ENCODE results near the gene ZNF774.
A peak's percentile ranks its signal among the peaks of the same experiment; 100 is the strongest.

ZNF774 gene

DNA sequence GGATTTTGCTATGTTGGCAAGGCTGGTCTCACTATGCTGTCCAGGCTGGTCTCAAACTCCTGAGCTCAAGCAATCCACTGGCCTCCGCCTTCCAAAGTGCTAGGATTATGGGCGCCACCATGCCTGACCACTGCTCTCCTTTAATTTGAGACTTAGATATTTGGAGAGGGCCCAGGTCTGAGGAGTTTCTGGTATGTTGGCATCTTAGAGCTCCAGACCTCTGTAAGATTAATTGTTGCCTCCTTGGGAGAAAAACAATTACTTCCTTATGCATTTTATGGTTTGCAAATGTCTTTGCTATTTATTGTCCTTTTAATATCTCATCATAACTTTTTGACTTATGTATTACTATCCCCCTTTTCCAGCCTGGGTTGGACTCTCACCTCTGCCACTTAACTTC, 2.9 kb downstream of the ZNF774 start:
- DNase-seq (ENCODE audit: low spot score): no peak
- no peak overlapping the region for H3K27ac Mint-ChIP-seq
- H3K4me3 Mint-ChIP-seq: no peak overlapping the region
- H3K9me3 Mint-ChIP-seq: no peaks in the 10 kb centered on the region
- H3K4me1 Mint-ChIP-seq (ENCODE audit: low read depth): peaks cover 11% of the 10 kb centered on the region
- peaks cover 4% of the 10 kb centered on the region for H3K27me3 Mint-ChIP-seq (ENCODE audit: low read depth)
- no peaks in the 10 kb centered on the region for H3K36me3 Mint-ChIP-seq (ENCODE audit: low read depth)

DNA sequence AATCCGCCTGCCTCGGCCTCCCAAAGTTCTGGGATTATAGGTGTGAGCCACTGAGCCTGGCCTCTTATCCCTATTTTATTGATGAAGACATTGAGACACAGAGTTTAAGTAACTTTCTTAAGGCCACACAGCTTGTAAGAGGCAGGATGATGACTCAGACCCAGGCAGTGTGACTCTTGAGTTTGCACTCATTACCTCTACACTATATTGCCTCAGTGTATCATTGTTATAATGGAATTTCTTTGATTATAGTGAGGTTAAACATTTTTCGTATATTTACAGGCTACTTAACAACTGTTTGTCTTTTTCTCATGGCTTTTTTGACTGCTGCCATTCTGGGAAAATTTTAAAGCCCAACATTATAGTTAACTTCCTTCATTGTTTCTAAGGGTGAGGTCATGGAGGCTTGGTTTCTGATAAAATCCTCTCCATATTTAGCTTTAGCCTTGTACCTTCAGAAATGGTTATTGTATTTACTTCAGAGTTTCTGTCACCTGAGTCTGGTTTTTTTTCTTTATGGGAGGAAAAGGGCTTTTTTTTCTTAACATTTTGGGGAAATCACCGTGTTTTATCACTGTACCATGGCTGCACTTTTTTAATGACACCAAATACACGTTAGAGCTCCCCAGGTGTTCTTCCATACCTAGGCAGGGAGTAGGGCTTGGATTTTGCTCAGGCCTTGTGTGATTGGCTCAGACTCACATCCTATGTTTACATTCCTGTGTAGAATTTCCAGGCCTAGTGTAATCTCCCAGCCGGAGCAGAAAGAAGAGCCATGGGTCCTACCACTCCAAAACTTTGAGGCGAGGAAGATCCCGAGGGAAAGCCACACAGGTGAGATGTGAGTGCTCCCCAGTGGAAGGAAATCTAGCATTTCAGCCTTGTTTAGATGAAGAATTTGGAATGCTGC, 6.3 kb downstream of the ZNF774 start:
- Mint-ChIP-seq H3K4me1 (ENCODE audit: low read depth) (peaks cover 24% of the 10 kb centered on the region), H3K27me3 (ENCODE audit: low read depth) (no peaks in the 10 kb centered on the region), H3K4me3 (no peak overlapping the region), H3K9me3 (no peaks in the 10 kb centered on the region), H3K27ac (no peak overlapping the region), H3K36me3 (ENCODE audit: low read depth) (no peaks in the 10 kb centered on the region)
- no peak for DNase-seq (ENCODE audit: low spot score)

GRCh38 chr15:90360746-90361145, 8.7 kb downstream of the ZNF774 start:
- Mint-ChIP-seq H3K36me3 (ENCODE audit: low read depth) (peaks cover 2% of the 10 kb centered on the region), H3K9me3 (no peaks in the 10 kb centered on the region), H3K27me3 (ENCODE audit: low read depth) (no peaks in the 10 kb centered on the region), H3K4me3 (no peak overlapping the region), H3K4me1 (ENCODE audit: low read depth) (peaks cover 33% of the 10 kb centered on the region), H3K27ac (peak overlapping the region; percentile 15)
- no peak for DNase-seq (ENCODE audit: low spot score)

DNA sequence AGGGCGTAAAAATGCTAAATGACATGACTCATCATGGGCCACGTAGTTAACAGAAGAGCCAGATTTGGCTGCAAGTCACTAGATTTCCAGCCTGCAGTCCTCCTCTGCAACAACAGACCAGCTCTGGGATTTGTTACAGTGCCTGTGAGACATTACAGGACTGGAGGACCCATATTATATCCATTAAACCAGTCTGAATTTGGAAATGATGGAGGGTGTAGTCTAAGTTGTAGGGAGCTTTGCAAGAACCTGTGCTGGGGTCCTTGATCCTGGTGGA, 10.8 kb downstream of the ZNF774 start:
- Mint-ChIP-seq H3K9me3 (no peaks in the 10 kb centered on the region), H3K36me3 (ENCODE audit: low read depth) (peaks cover 2% of the 10 kb centered on the region), H3K4me3 (no peak overlapping the region), H3K27ac (peak overlapping the region; percentile 7), H3K4me1 (ENCODE audit: low read depth) (peaks cover 40% of the 10 kb centered on the region), H3K27me3 (ENCODE audit: low read depth) (no peaks in the 10 kb centered on the region)
- DNase-seq (ENCODE audit: low spot score): no peak

GRCh38 chr15:90364251-90364650, 12.2 kb downstream of the ZNF774 start:
- H3K36me3 Mint-ChIP-seq (ENCODE audit: low read depth): peaks cover 2% of the 10 kb centered on the region
- H3K4me1 Mint-ChIP-seq (ENCODE audit: low read depth): peaks cover 33% of the 10 kb centered on the region
- no peaks in the 10 kb centered on the region for H3K27me3 Mint-ChIP-seq (ENCODE audit: low read depth)
- no peak for DNase-seq (ENCODE audit: low spot score)
- H3K27ac Mint-ChIP-seq: no peak overlapping the region
- H3K9me3 Mint-ChIP-seq: no peaks in the 10 kb centered on the region
- no peak overlapping the region for H3K4me3 Mint-ChIP-seq

DNA sequence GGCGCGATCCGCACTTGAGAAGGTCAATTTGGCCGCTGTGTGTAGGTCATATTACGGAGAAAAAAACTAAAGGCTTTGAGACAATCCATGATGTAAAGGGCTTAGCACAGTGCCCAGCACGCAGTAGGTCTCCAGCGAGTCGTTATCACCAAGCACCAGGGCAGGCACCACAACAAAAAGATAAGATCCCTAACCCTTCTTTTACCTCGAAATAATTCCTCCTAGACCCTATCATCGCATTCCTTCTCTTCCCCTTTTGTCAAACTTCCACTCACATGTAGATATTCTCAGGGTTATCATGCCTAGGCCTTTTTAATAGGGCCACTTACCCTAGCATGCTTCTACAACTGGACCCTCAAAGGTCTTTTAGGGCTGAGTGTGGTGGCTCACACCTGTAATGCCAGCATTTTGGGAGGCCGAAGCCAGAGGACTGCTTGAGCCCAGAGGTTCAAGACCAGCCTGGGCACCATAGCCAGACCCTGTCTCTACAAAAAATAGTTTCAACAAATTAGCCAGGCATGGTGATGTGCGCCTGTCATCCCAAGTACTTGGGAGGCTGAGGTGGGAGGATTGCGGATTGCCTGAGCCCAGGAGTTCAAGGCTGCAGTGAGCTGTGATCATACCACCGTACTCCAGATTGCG, 13.5 kb downstream of the ZNF774 start:
- no peak overlapping the region for H3K27ac Mint-ChIP-seq
- no peak overlapping the region for H3K4me3 Mint-ChIP-seq

GRCh38 chr15:90367576-90367975, 15.5 kb downstream of the ZNF774 start:
- Mint-ChIP-seq H3K27me3 (ENCODE audit: low read depth) (no peaks in the 10 kb centered on the region), H3K9me3 (no peaks in the 10 kb centered on the region), H3K4me1 (ENCODE audit: low read depth) (peaks cover 26% of the 10 kb centered on the region), H3K27ac (no peak overlapping the region), H3K4me3 (no peak overlapping the region), H3K36me3 (ENCODE audit: low read depth) (peaks cover 2% of the 10 kb centered on the region)
- DNase-seq (ENCODE audit: low spot score): no peak

More for the DNA sequence above, 13.5 kb downstream of the ZNF774 start:
- Mint-ChIP-seq H3K4me1 (ENCODE audit: low read depth) (peaks cover 35% of the 10 kb centered on the region), H3K9me3 (no peaks in the 10 kb centered on the region), H3K27me3 (ENCODE audit: low read depth) (no peaks in the 10 kb centered on the region), H3K36me3 (ENCODE audit: low read depth) (peaks cover 2% of the 10 kb centered on the region)
- DNase-seq (ENCODE audit: low spot score): no peak

DNA sequence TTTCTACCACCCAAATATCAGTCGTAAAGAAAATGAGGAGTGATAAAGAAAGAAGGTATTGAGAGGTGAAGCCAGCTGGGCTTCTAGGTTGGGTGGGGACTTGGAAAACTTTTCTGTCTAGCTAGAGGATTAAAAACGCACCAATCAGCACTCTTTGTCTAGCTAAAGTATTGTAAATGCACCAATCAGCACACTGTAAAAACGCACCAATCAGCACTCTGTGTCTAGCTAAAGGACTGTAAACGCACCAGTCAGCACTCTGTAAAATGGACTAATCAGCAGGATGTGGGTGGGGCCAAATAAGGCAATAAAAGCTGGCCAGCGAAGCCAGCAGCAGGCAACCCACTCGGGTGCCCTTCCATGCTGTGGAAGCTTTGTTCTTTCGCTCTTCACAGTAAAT, 23.0 kb downstream of the ZNF774 start:
- no peak overlapping the region for H3K4me3 Mint-ChIP-seq
- H3K27ac Mint-ChIP-seq: no peak overlapping the region
- DNase-seq (ENCODE audit: low spot score): no peak
- peaks cover 44% of the 10 kb centered on the region for H3K4me1 Mint-ChIP-seq (ENCODE audit: low read depth)
- H3K27me3 Mint-ChIP-seq (ENCODE audit: low read depth): no peaks in the 10 kb centered on the region
- H3K36me3 Mint-ChIP-seq (ENCODE audit: low read depth): peaks cover 29% of the 10 kb centered on the region
- H3K9me3 Mint-ChIP-seq: peaks cover 25% of the 10 kb centered on the region

DNA sequence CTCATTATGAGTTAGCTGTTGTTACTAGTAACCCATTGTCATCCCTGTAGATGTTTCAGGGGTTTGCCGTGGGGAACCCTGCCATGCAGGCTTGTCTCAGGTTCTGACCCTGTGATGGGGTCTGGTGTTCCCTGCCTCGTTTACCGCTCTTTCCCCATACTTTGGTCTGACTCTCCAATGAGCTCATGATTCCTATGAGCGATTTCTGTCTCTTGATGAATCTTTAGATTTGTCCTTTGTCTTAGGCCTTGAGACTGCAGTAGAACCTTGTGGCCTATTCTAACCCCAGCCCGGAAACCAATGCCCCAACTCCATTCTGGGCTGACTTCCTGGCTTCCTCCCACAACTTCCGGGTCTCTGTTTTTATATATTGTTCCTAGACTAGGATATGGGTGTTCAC, 24.7 kb downstream of the ZNF774 start:
- Mint-ChIP-seq H3K27me3 (ENCODE audit: low read depth) (no peaks in the 10 kb centered on the region), H3K9me3 (peaks cover 30% of the 10 kb centered on the region), H3K36me3 (ENCODE audit: low read depth) (peaks cover 32% of the 10 kb centered on the region), H3K4me3 (peak overlapping the region; percentile 77), H3K27ac (peak overlapping the region; percentile 90), H3K4me1 (ENCODE audit: low read depth) (peaks cover 44% of the 10 kb centered on the region)
- DNase-seq (ENCODE audit: low spot score): peak; percentile 72

DNA sequence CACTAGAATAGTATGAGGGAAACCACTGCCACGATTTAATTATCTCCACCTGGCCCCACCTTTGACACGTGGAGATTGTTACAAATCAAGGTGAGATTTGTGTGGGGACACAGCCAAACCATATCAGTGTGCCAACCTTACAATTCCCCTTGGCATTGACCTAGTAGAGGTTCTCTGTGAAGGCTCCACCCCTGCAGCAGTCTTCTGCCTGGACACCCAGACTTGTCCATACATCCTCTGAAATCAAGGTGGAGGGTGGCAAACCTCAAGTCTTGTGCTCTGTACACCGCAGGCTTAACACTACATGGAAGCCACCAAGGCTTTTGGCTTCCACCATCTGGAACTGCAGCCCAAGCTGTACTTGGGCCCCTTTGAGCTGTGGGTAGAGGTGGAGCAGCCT, 27.2 kb downstream of the ZNF774 start:
- H3K4me3 Mint-ChIP-seq: no peak overlapping the region
- H3K4me1 Mint-ChIP-seq (ENCODE audit: low read depth): peaks cover 47% of the 10 kb centered on the region
- peaks cover 32% of the 10 kb centered on the region for H3K36me3 Mint-ChIP-seq (ENCODE audit: low read depth)
- H3K27ac Mint-ChIP-seq: no peak overlapping the region
- no peaks in the 10 kb centered on the region for H3K27me3 Mint-ChIP-seq (ENCODE audit: low read depth)
- no peak for DNase-seq (ENCODE audit: low spot score)
- H3K9me3 Mint-ChIP-seq: peaks cover 30% of the 10 kb centered on the region

GRCh38 chr15:90381515-90381914, 29.4 kb downstream of the ZNF774 start:
- H3K4me1 Mint-ChIP-seq (ENCODE audit: low read depth): peaks cover 33% of the 10 kb centered on the region
- H3K9me3 Mint-ChIP-seq: peaks cover 23% of the 10 kb centered on the region
- H3K27me3 Mint-ChIP-seq (ENCODE audit: low read depth): no peaks in the 10 kb centered on the region
- H3K36me3 Mint-ChIP-seq (ENCODE audit: low read depth): peaks cover 25% of the 10 kb centered on the region
- H3K27ac Mint-ChIP-seq: no peak overlapping the region
- no peak overlapping the region for H3K4me3 Mint-ChIP-seq
- DNase-seq (ENCODE audit: low spot score): no peak

DNA sequence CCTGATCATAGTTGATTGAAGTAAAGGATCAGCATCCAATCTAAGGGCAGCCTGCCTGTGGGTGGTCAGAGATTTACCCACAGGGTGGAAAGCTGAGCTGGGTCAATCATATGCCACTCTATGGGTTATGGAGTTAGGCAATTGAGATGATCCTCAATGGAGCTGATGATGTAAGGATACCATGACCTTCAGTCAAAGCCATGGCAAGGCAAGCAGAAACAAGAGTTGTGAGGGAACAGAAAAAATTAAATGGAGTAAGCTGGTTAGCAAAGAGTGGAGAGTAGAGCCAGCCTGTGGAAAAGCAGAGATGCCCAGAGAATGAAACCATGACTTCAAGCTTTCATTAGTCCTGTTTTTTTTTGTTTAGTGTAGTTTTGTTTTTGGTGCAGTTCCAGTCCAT, 30.2 kb downstream of the ZNF774 start:
- H3K4me3 Mint-ChIP-seq: no peak overlapping the region
- no peaks in the 10 kb centered on the region for H3K27me3 Mint-ChIP-seq (ENCODE audit: low read depth)
- H3K27ac Mint-ChIP-seq: no peak overlapping the region
- H3K4me1 Mint-ChIP-seq (ENCODE audit: low read depth): peaks cover 26% of the 10 kb centered on the region
- peaks cover 22% of the 10 kb centered on the region for H3K36me3 Mint-ChIP-seq (ENCODE audit: low read depth)
- DNase-seq (ENCODE audit: low spot score): no peak
- H3K9me3 Mint-ChIP-seq: peaks cover 17% of the 10 kb centered on the region

GRCh38 chr15:90386221-90386620, 34.1 kb downstream of the ZNF774 start:
- Mint-ChIP-seq H3K27ac (peak overlapping the region; percentile 18), H3K27me3 (ENCODE audit: low read depth) (no peaks in the 10 kb centered on the region), H3K36me3 (ENCODE audit: low read depth) (peaks cover 18% of the 10 kb centered on the region), H3K4me3 (peak overlapping the region; percentile 47), H3K4me1 (ENCODE audit: low read depth) (peaks cover 35% of the 10 kb centered on the region), H3K9me3 (no peaks in the 10 kb centered on the region)
- DNase-seq (ENCODE audit: low spot score): no peak

DNA sequence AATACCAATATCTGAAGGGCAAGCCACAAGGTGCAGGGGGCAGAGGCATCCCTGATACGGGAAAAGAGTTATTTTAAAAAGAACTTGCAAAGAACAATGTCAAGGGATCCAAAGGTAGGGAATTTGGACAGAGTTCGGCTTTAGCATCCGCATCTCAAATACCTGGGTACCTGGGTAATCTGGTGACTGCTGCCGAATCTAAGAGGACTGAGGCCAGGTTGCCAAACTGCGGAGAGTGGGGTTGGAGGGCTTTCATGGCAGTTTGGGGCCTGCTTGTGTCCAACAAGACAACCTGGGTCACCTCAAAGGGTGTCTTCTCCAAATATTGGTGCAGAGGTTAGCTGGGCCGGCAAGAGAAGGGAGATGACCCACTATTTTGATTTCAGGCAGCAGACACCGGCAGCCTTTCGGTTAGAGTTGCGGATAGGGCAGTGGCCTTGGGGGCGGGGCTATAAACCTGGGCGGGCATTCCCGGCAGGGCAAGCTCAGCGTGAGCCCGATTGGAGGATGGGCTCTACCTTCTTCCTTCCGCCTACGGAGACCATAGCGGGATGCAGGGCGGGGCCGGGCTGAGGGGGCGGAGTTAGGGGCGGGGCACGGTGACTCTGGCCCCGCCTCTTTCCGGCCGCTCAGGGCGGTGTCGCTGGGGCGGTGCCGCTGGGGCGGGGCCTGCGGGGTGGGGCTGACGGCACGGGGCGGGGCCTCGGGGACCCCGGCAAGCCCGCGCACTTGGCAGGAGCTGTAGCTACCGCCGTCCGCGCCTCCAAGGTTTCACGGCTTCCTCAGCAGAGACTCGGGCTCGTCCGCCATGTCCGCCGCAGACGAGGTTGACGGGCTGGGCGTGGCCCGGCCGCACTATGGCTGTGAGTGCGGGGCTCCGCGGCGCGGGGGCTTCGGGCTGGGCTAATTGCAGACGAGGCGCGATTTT, 35.7 kb downstream of the ZNF774 start, which contains the start of gene IQGAP1:
TSS of gene IQGAP1 (plus strand) at position 709 of the 928 bp plus-strand sequence. CDS start at position 809, 100 bp downstream.
- peak within 1 kb of the TSS; percentile 98 for H3K27ac Mint-ChIP-seq
- H3K36me3 Mint-ChIP-seq (ENCODE audit: low read depth): peaks cover 31% of the 10 kb centered on the region
- H3K9me3 Mint-ChIP-seq: no peaks in the 10 kb centered on the region
- H3K4me1 Mint-ChIP-seq (ENCODE audit: low read depth): peaks cover 42% of the 10 kb centered on the region
- H3K27me3 Mint-ChIP-seq (ENCODE audit: low read depth): no peaks in the 10 kb centered on the region
- H3K4me3 Mint-ChIP-seq: peak within 1 kb of the TSS; percentile 93
- peak; percentile 96 for DNase-seq (ENCODE audit: low spot score)

Measured in T-helper 2 cell treated with Interferon-gamma antibody and Interleukin-4, amounts not matched to agents 5 μg/mL and 100 μg/mL, for 36 hours (primary cell).